HPDE6-E6E7 (cell line): Measurements from ENCODE around the gene FPGS.
"Not testable (repeated sequence)": the region's sequence is repeated elsewhere in the genome, so short reads cannot be mapped to it uniquely, and the experiment has no call there.

Source experiments
- DNase-seq: peaks from one replicate; pipeline ENCODE4 v3.0.0; 2011; ENCODE audit warnings: missing footprints; ENCODE audit errors: extremely low spot score

Gene FPGS

GRCh38 chr9:127838375-127839078 is 35.8 kb downstream of the FPGS start:
- DNase-seq, result peak; percentile 68

- no peak for DNase-seq
These were observed 38.6 kb downstream of the FPGS start for GRCh38 chr9:127841087-127841835.

GRCh38 chr9:127844821-127845359 is 42.2 kb downstream of the FPGS start:
- no peak for DNase-seq

GRCh38 chr9:127845619-127846018 is 42.9 kb downstream of the FPGS start:
- not testable (repeated sequence) for DNase-seq

- DNase-seq, result no peak
These were observed 43.9 kb downstream of the FPGS start for GRCh38 chr9:127846443-127847177.

GRCh38 chr9:127847178-127847510 is 44.5 kb downstream of the FPGS start:
- DNase-seq, result no peak

GRCh38 chr9:127847833-127848755 is 45.4 kb downstream of the FPGS start:
- DNase-seq, result no peak

- no peak for DNase-seq
These were observed 46.2 kb downstream of the FPGS start for GRCh38 chr9:127848756-127849504.

GRCh38 chr9:127850286-127850830 is 47.7 kb downstream of the FPGS start:
- DNase-seq, result no peak

- DNase-seq, result no peak
These were observed 50.1 kb downstream of the FPGS start for GRCh38 chr9:127852829-127853228.

- DNase-seq, result no peak
These were observed 50.9 kb downstream of the FPGS start for GRCh38 chr9:127853312-127854183.

- DNase-seq, result no peak
These were observed 51.6 kb downstream of the FPGS start, which contains the start of gene ENG for GRCh38 chr9:127854184-127854806. TSS of gene ENG (minus strand) at chr9:127854658. CDS start at chr9:127854355, 303 bp downstream.

- DNase-seq, result no peak
These were observed 52.3 kb downstream of the FPGS start for GRCh38 chr9:127854960-127855359.

GRCh38 chr9:127855522-127855921 is 52.8 kb downstream of the FPGS start:
- no peak for DNase-seq

- DNase-seq, result no peak
These were observed 53.5 kb downstream of the FPGS start for GRCh38 chr9:127856094-127856728.

- no peak for DNase-seq
These were observed 54.0 kb downstream of the FPGS start for GRCh38 chr9:127856729-127857116.

- no peak for DNase-seq
These were observed 54.6 kb downstream of the FPGS start for GRCh38 chr9:127857278-127857677.

GRCh38 chr9:127858041-127858512 is 55.4 kb downstream of the FPGS start:
- no peak for DNase-seq
